Stimulated activated CD4-positive, alpha-beta T cell treated with anti-CD3 and anti-CD28 coated beads, Interleukin-2, amount 100 ng/mL, for 48 hours (primary cell): ENCODE data around the gene GLB1L.

ENCODE experiments used
- DNase-seq, 2 donors: peaks; one replicate each; pipeline ENCODE4 v3.0.0-alpha.2; 2020

Gene GLB1L

GRCh38 chr2:219252570-219252899 lies 7.3 kb upstream of the GLB1L start:
- DNase-seq = no peak

GRCh38 chr2:219252084-219252483 lies 6.8 kb upstream of the GLB1L start:
- no peak for DNase-seq

GRCh38 chr2:219251656-219252055 lies 6.4 kb upstream of the GLB1L start:
- DNase-seq = no peak

DNA sequence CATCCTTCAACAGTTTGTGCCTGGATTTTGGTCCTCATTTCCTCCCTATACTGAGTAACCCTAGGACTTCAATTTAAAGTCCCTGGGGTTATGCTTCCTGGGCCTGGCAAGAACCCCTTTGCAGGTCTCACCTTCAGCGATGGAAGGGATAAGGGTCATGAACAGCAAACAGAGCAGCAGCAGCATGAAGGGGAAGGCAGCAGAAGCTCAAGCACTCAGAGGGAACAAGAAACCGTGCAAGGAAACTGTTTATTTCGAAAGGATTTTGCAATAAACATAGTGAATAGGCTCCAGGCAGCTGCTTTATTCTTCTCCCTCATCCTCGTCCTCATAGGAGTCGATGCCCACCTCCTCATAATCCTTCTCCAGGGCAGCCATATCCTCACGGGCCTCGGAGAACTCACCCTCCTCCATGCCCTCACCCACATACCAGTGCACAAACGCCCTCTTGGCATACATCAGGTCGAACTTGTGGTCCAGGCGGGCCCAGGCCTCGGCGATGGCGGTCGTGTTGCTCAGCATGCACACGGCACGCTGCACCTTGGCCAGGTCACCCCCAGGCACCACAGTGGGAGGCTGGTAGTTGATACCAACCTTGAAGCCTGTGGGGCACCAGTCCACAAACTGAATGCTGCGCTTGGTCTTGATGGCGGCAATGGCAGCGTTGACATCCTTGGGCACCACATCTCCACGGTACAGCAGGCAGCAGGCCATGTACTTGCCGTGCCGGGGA lies 5.0 kb upstream of the GLB1L start:
- DNase-seq = no peak

GRCh38 chr2:219249203-219249980 lies 4.1 kb upstream of the GLB1L start:
- DNase-seq = no peak

- DNase-seq = no peak
These were observed 3.6 kb upstream of the GLB1L start for GRCh38 chr2:219248845-219249202.

- DNase-seq = peak; percentile 31 to 39
These were observed 2.7 kb upstream of the GLB1L start for GRCh38 chr2:219247678-219248642.

GRCh38 chr2:219246559-219246958 lies 1.3 kb upstream of the GLB1L start:
- DNase-seq = no peak

DNA sequence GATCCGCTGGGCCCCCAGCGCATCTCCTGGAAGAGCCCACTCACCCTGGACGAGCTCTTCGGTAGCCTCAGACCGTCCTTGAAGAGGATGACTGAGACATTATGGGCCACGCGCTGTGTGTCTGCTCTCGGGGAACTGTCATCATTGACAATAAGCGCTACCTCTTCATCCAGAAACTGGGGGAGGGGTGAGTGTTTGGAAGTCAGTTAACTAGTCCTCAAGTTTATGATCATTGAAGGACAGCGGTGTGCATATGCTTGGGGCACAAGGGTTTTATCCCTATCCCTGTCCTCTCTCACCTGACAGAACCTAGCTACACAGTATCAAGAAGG lies 621 bp upstream of the GLB1L start:
- DNase-seq = no peak

GRCh38 chr2:219244789-219245147 lies 476 bp downstream of the GLB1L start:
- DNase-seq = no peak

DNA sequence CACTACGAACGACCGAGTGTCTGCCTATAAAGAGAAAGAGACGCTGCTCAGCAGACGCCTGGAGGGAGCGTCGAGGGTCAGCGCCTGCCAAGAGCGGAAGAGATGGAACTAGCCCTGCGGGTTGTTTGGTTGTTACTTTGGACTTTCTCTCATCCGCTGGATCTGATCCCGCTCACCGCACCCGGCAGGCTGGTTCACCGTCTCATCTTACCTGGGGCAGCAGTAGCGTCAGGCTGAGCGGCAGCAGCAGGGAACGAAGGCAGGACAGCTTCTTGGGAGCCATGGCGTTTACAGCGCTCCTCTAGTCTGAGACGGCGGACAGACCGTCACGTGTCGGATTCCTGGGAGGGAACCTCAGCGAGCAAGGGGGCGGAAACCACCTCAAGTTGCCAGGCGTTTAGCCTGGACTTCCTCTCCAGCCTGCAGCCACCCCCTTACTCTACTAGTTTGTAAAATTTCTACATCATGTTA lies 1.9 kb downstream of the GLB1L start:
- no peak for DNase-seq

DNA sequence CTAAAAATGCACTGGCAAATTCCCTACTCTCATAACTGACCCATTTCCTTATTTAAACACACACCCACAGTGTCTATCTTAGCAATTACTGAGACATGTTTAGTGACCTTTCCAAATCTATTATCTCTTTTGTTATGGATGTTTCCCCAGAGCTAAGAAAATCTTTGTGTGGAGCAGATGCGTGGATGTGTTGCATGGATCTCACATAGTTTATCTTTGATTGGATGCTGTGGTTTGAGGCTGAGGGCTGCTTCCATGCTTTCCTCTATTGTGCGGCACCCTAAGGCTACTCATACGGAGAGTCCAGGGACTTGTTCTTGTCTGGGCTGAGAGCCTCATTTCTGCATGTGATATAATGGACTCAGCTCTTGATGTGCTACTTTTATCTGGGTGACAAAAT lies 10.9 kb downstream of the GLB1L start:
- DNase-seq = no peak

GRCh38 chr2:219230059-219230540 lies 15.1 kb downstream of the GLB1L start:
- DNase-seq = peak; percentile 51 to 54

- peak; percentile 93 to 96 for DNase-seq
These were observed 15.8 kb downstream of the GLB1L start, which contains the start of the genes ANKZF1 and ATG9A for GRCh38 chr2:219229305-219230058. TSS of gene ANKZF1 (plus strand) at chr2:219229806. CDS start at chr2:219230258, 452 bp downstream. TSS of gene ATG9A (minus strand) at chr2:219229636. CDS start at chr2:219228024, 1,612 bp downstream.

- no peak for DNase-seq
These were observed 16.3 kb downstream of the GLB1L start for GRCh38 chr2:219228911-219229304.

DNA sequence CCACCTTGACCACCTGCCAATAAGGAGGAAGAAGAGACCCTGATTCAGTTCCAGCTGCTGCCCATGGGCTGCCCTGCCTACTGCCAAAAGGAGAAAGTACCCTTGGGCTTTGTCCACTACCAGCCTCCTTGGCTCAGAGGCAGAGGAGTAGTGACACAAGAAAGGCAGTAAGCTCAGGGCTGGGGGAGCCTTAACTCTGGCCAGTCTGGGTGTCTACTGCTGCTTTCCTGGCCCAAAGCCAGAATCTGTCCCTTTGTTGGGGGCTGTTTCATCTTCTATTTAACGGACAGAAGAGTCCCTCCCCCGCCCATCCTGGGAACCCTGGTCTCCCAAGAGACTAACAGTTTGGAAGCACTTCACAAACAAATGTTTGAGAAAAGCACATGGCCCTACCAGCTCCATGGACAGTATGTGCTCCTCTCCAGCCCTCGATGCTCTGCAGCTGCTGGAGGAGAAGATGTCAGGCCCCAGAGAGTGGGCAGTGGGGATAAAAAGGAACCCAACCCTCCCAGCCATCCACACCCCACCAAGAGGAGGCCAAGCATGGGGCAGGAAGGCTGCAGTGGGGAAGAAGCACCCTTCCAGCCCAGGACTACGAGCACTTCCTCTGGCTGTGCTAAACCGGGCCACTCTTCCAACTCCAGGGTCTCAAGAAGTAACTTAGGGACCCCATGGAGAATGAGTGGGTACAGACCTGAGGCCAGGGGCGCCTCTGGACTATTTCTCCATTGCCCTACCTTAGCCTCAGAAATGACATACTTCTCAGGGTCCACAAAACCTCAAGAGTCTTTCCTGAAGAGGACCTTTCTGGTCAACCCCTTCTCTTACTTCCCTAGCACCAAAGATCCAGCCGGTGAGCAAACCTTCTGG lies 17.0 kb downstream of the GLB1L start:
- DNase-seq = no peak

GRCh38 chr2:219225350-219225749 lies 19.9 kb downstream of the GLB1L start:
- DNase-seq = no peak

GRCh38 chr2:219223831-219224610 lies 21.2 kb downstream of the GLB1L start:
- DNase-seq = no peak

DNA sequence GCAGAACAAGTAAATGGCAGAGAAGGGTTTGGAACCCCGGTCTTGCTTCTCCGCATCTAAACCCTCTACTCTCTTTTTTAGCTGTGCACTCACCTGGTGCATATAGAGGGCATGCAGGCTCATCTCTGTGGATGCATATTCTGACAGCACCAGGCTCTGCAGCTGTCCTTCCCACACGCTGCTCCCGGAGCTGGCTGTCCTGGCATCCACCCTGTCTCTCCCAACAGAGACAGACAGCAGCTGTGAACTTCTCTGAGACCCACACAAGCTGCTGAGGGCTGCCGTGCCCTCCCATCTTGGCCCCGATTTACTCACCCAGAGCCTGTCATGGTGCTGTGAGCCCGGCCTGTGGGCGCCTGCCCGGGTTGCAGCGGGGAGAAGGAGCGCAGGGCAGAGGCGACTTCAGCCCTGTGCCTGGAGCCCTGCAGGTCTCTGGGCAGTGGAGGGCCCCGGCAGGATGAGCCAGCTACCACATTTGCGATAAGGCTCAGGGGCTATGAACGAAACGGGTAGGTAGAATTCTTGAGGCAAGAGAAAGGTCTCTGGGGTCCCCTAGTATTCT lies 23.2 kb downstream of the GLB1L start:
- DNase-seq = no peak
